ENCODE data around the gene IFT27.

IFT27 gene

GRCh38 chr22:36765943-36766450, 9.9 kb downstream of the IFT27 start:
- DNase-seq (no peak), ATAC-seq (replicated peaks) (no peak)
- H3K27me3 Mint-ChIP-seq: no peaks in the 10 kb centered on the region
- peaks cover 3% of the 10 kb centered on the region for H3K36me3 Mint-ChIP-seq (ENCODE audit: insufficient read depth)
- peaks cover 4 to 5% of the 10 kb centered on the region in 2 donors for H3K4me1 Mint-ChIP-seq (ENCODE audit: low read depth in 2 of 2)
- H3K4me3 Mint-ChIP-seq: no peak overlapping the region
- H3K9me3 Mint-ChIP-seq: no peaks in the 10 kb centered on the region
- H3K27ac Mint-ChIP-seq: no peak overlapping the region

- ATAC-seq (replicated peaks) (no peak), DNase-seq (no peak)
- no peak overlapping the region for H3K27ac Mint-ChIP-seq
- H3K36me3 Mint-ChIP-seq (ENCODE audit: insufficient read depth): peaks cover 3% of the 10 kb centered on the region
- H3K27me3 Mint-ChIP-seq: no peaks in the 10 kb centered on the region
- H3K4me1 Mint-ChIP-seq (ENCODE audit: low read depth in 2 of 2): peaks cover 3 to 4% of the 10 kb centered on the region in 2 donors
- no peak overlapping the region for H3K4me3 Mint-ChIP-seq
- no peaks in the 10 kb centered on the region for H3K9me3 Mint-ChIP-seq
Observed at GRCh38 chr22:36765131-36765942, 10.6 kb downstream of the IFT27 start.

DNA sequence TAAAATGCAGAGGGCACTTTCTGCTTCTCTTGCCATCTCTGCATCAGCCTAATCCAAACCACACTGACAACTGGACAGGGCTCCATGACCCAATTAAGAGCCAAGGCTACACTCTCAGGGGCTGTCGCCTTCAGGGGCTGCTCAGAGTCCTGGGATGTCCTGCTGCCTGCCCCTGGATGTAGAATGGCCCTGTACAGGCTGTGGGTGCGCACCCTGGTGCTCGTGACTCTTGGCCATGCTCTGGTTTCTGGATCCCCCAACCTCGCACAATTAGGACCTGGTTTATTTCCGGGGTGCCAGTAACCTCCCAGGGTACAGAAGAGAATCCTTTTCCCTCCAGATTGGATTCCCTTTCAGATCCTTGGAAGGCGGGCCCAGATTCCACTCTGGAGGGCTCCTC, 11.3 kb downstream of the IFT27 start:
- peaks cover 3% of the 10 kb centered on the region for H3K36me3 Mint-ChIP-seq (ENCODE audit: insufficient read depth)
- no peaks in the 10 kb centered on the region for H3K27me3 Mint-ChIP-seq
- peaks cover under 1 to 4% of the 10 kb centered on the region in 2 donors for H3K4me1 Mint-ChIP-seq (ENCODE audit: low read depth in 2 of 2)
- H3K9me3 Mint-ChIP-seq: no peaks in the 10 kb centered on the region
- DNase-seq (no peak), ATAC-seq (replicated peaks) (no peak)
- H3K27ac Mint-ChIP-seq: no peak overlapping the region
- H3K4me3 Mint-ChIP-seq: no peak overlapping the region

DNA sequence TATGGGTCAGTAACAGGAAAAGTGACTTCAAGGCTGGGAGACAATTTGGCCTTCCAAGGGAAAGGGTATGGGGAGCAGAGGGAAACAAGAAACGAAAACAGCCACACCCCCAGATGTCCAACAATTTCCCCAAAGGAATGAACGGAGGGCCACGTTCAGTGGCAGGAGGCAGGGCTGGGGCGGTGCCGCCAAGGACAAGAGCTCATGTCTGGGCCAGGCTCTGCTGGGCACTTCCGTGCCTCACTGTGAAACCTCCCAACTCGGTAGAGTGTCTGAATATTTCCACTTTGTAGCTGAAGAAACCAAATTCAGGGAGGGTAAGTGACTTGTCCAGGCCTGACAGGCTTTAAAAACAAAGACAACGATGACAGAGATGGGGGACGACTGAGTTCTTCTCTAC, 11.9 kb downstream of the IFT27 start:
- ATAC-seq (replicated peaks) (no peak), DNase-seq (no peak)
- no peak overlapping the region for H3K27ac Mint-ChIP-seq
- H3K27me3 Mint-ChIP-seq: no peaks in the 10 kb centered on the region
- peaks cover 3% of the 10 kb centered on the region for H3K36me3 Mint-ChIP-seq (ENCODE audit: insufficient read depth)
- peaks cover 0 to 3% of the 10 kb centered on the region in 2 donors for H3K4me1 Mint-ChIP-seq (ENCODE audit: low read depth in 2 of 2)
- H3K9me3 Mint-ChIP-seq: no peaks in the 10 kb centered on the region
- no peak overlapping the region for H3K4me3 Mint-ChIP-seq

- no peaks in the 10 kb centered on the region for H3K4me1 Mint-ChIP-seq (ENCODE audit: low read depth in 2 of 2)
- DNase-seq: no peak
- H3K27me3 Mint-ChIP-seq: no peaks in the 10 kb centered on the region
- no peak overlapping the region for H3K4me3 Mint-ChIP-seq
- no peak overlapping the region for H3K27ac Mint-ChIP-seq
- ATAC-seq (replicated peaks): no peak
- H3K36me3 Mint-ChIP-seq (ENCODE audit: insufficient read depth): peaks cover 3% of the 10 kb centered on the region
- H3K9me3 Mint-ChIP-seq: no peaks in the 10 kb centered on the region
Observed at GRCh38 chr22:36763576-36763975, 12.3 kb downstream of the IFT27 start.

- no peak for ATAC-seq (replicated peaks)
- Mint-ChIP-seq H3K27ac (no peak overlapping the region), H3K27me3 (no peaks in the 10 kb centered on the region), H3K4me1 (ENCODE audit: low read depth in 2 of 2) (no peaks in the 10 kb centered on the region), H3K9me3 (no peaks in the 10 kb centered on the region), H3K36me3 (ENCODE audit: insufficient read depth) (peaks cover 3% of the 10 kb centered on the region), H3K4me3 (no peak overlapping the region)
- DNase-seq: no peak
Observed at GRCh38 chr22:36762687-36763260, 13.1 kb downstream of the IFT27 start.

DNA sequence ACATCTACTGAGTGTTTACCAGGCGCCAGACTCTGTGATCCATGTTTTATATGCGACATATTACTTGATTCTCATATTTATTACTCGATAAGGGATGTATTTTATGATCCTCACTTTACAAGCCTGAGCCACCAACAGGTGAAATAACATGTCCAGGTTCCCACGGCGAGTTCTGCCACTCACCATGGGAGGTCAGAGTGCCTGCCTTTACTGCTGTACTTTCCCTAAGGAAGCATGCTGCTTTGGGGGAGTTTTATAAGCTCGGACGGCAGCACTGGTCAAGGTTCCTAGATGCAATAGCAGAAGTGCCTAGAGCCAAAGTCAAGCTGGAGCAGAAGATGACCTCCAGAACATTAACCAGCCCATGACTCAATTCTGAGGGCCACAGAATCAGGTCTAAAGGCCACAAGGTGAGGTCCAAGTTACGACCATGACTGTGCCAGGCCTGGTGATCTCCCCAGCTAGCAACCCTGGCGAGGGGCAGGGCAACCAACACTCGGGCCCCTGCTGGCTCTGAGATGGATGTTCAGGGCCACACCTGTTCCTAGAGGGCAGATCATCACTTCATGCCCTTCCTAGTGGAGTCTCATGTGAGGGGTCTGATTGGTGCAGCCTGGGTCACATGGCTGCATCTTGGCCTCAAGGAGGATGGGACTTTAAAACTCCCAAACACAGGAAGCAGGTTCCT, 14.2 kb downstream of the IFT27 start:
- Mint-ChIP-seq H3K9me3 (no peaks in the 10 kb centered on the region), H3K27ac (no peak overlapping the region), H3K4me3 (no peak overlapping the region), H3K27me3 (no peaks in the 10 kb centered on the region), H3K36me3 (ENCODE audit: insufficient read depth) (peaks cover 1% of the 10 kb centered on the region), H3K4me1 (ENCODE audit: low read depth in 2 of 2) (peaks cover 7 to 8% of the 10 kb centered on the region in 2 donors)
- ATAC-seq (replicated peaks): no peak
- DNase-seq: no peak

- Mint-ChIP-seq H3K4me3 (no peak overlapping the region), H3K4me1 (ENCODE audit: low read depth in 2 of 2) (peaks cover 7 to 8% of the 10 kb centered on the region in 2 donors), H3K27ac (no peak overlapping the region), H3K27me3 (peaks cover 1 to 2% of the 10 kb centered on the region in 2 donors), H3K36me3 (ENCODE audit: insufficient read depth) (no peaks in the 10 kb centered on the region), H3K9me3 (no peaks in the 10 kb centered on the region)
- ATAC-seq (replicated peaks): no peak
- DNase-seq: no peak
Observed at GRCh38 chr22:36760786-36761185, 15.1 kb downstream of the IFT27 start.

DNA sequence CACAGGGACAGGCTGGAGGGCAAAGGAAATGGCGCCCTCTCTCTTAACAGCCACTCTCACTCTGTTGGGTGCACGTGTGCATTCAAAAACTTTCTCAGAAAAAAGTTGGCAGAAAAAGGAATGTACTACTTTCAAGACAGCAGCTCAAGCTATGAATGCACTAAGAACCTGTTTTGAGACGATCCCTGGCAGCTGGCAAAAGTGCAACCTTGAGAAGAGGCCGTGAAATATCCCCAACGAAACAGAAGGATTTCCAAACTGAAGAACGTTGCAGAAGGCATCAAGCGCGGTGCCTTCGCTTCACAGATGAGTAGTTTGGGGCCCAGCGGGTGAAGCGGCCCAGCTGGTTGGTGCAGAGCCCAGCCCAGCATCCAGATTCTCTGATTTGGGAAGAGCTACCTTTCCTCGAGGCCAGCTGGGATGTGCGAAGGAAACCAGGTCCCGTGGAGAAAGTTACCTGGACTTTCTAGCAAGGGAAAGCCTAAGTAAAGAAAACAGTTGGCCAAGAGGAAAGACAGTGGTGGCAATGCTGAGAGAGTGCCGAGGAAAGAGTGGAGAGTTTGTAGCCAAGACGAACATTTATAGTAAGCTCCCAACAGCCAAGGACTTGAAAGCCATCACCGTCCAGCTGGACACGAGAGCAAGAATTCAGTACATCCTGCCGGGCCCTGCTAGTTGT, 16.3 kb downstream of the IFT27 start:
- H3K4me1 Mint-ChIP-seq (ENCODE audit: low read depth in 2 of 2): peaks cover 7 to 8% of the 10 kb centered on the region in 2 donors
- no peaks in the 10 kb centered on the region for H3K36me3 Mint-ChIP-seq (ENCODE audit: insufficient read depth)
- H3K27me3 Mint-ChIP-seq: peaks cover 11 to 14% of the 10 kb centered on the region in 2 donors
- DNase-seq (no peak), ATAC-seq (replicated peaks) (no peak)
- peak overlapping the region in 1 of 2 donors; percentile 65 for H3K27ac Mint-ChIP-seq
- H3K4me3 Mint-ChIP-seq: no peak overlapping the region
- H3K9me3 Mint-ChIP-seq: no peaks in the 10 kb centered on the region

- DNase-seq: no peak
- Mint-ChIP-seq H3K27ac (no peak overlapping the region), H3K36me3 (ENCODE audit: insufficient read depth) (no peaks in the 10 kb centered on the region), H3K4me3 (no peak overlapping the region), H3K4me1 (ENCODE audit: low read depth in 2 of 2) (peaks cover 7 to 8% of the 10 kb centered on the region in 2 donors), H3K9me3 (no peaks in the 10 kb centered on the region), H3K27me3 (peaks cover 18 to 21% of the 10 kb centered on the region in 2 donors)
- ATAC-seq (replicated peaks): no peak
Observed at GRCh38 chr22:36758792-36759271, 17.1 kb downstream of the IFT27 start.

DNA sequence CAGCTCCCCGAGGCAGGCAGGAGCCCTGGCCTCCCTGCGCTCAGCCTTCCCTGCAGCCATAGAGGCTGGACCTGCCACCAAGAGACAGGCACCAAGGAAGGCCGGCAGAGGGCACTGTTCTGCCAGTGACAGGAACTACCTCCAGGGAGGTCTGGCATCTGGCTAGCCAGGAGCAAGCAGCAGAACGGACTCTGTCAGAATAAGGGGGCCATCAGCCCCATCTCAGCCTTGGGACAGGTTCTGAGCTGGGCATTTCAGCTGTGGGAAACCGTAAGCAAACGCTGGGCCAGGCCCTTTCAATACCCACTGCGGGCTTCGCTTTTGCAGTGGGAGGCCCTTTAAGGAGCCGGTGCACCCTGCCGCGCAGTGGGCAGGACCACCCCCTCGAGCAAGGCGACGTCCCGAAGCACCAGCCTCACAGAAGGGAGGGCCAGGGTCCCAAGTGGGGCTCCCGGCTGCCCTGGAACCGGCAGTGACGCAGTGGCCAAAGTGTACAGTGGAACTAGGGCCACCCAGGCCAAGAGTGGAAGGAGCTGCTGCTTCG, 18.2 kb downstream of the IFT27 start:
- ATAC-seq (replicated peaks): peak; percentile 77
- no peaks in the 10 kb centered on the region for H3K9me3 Mint-ChIP-seq
- H3K27ac Mint-ChIP-seq: peak overlapping the region; percentile 17 to 62
- no peaks in the 10 kb centered on the region for H3K36me3 Mint-ChIP-seq (ENCODE audit: insufficient read depth)
- H3K27me3 Mint-ChIP-seq: peaks cover 29 to 32% of the 10 kb centered on the region in 2 donors
- H3K4me3 Mint-ChIP-seq: no peak overlapping the region
- peaks cover 7 to 8% of the 10 kb centered on the region in 2 donors for H3K4me1 Mint-ChIP-seq (ENCODE audit: low read depth in 2 of 2)
- peak; percentile 59 to 69 (median 66) for DNase-seq

GRCh38 chr22:36756746-36757655, 18.9 kb downstream of the IFT27 start:
- H3K27me3 Mint-ChIP-seq: peaks cover 35 to 40% of the 10 kb centered on the region in 2 donors
- H3K4me3 Mint-ChIP-seq: no peak overlapping the region
- ATAC-seq (replicated peaks) (no peak), DNase-seq (no peak)
- H3K36me3 Mint-ChIP-seq (ENCODE audit: insufficient read depth): no peaks in the 10 kb centered on the region
- H3K27ac Mint-ChIP-seq: peak overlapping the region; percentile 17 to 62
- peaks cover 7 to 8% of the 10 kb centered on the region in 2 donors for H3K4me1 Mint-ChIP-seq (ENCODE audit: low read depth in 2 of 2)
- no peaks in the 10 kb centered on the region for H3K9me3 Mint-ChIP-seq
